GM06990 (cell line): ENCODE data around the gene DDX10.

Experiments used
- DNase-seq: peaks from one replicate; pipeline ENCODE4 v3.0.0-alpha.2; 2011; ENCODE audit not compliant: insufficient read length; ENCODE audit errors: extremely low read depth
- H3K27me3 ChIP-seq: replicated peaks from 2 replicates; pipeline ENCODE4 v1.6.0; 2011; ENCODE audit warnings: low read length; ENCODE audit not compliant: control insufficient read depth, insufficient read depth
- H3K36me3 ChIP-seq: 2 replicates; pipeline ENCODE4 v1.5.1; 2011; ENCODE audit warnings: low read length; ENCODE audit not compliant: control insufficient read depth, insufficient read depth
- H3K4me3 ChIP-seq: replicated peaks from 2 replicates; pipeline ENCODE4 v1.5.1; 2011; ENCODE audit warnings: low read depth, mild to moderate bottlenecking, control low read depth, low read length
- CTCF ChIP-seq: IDR thresholded peaks from 2 replicates; pipeline ENCODE4 v1.5.1; 2011; ENCODE audit warnings: low read length, control low read depth, mild to moderate bottlenecking, inconsistent platforms; ENCODE audit not compliant: insufficient read depth, poor library complexity, severe bottlenecking

Gene DDX10

GRCh38 chr11:108966206-108966605 is 301.3 kb downstream of the DDX10 start:
- H3K27me3 ChIP-seq: no peaks in the 10 kb centered on the region; the same call in 1 of the 2 replicates
- H3K4me3 ChIP-seq: no peak overlapping the region
- DNase-seq: no peak
- no peak for TF ChIP-seq CTCF
- H3K36me3 ChIP-seq: no peaks in the 10 kb centered on the region

- H3K36me3 ChIP-seq: no peaks in the 10 kb centered on the region
- H3K4me3 ChIP-seq: no peak overlapping the region
Measured at GRCh38 chr11:108966978-108967377, 302.1 kb downstream of the DDX10 start.

GRCh38 chr11:108967571-108967970 is 302.7 kb downstream of the DDX10 start:
- no peak for TF ChIP-seq CTCF
- H3K4me3 ChIP-seq: no peak overlapping the region

More at GRCh38 chr11:108966978-108967377, 302.1 kb downstream of the DDX10 start:
- no peaks in the 10 kb centered on the region; the same call in 1 of the 2 replicates for H3K27me3 ChIP-seq
- no peak for TF ChIP-seq CTCF
- no peak for DNase-seq

GRCh38 chr11:108970221-108970991 is 305.5 kb downstream of the DDX10 start:
- no peak for TF ChIP-seq CTCF
- no peak for DNase-seq
- H3K36me3 ChIP-seq: no peaks in the 10 kb centered on the region
- no peaks in the 10 kb centered on the region; the same call in 1 of the 2 replicates for H3K27me3 ChIP-seq
- H3K4me3 ChIP-seq: no peak overlapping the region

More at GRCh38 chr11:108967571-108967970, 302.7 kb downstream of the DDX10 start:
- no peaks in the 10 kb centered on the region for H3K36me3 ChIP-seq
- no peak for DNase-seq
- no peaks in the 10 kb centered on the region; the same call in 1 of the 2 replicates for H3K27me3 ChIP-seq

GRCh38 chr11:108973402-108974162 is 308.7 kb downstream of the DDX10 start:
- Histone ChIP-seq H3K27me3 (no peaks in the 10 kb centered on the region), H3K4me3 (no peak overlapping the region), H3K36me3 (no peaks in the 10 kb centered on the region)
- DNase-seq: no peak
- no peak for TF ChIP-seq CTCF
